Peyer's patch (tissue), 4 donors: ENCODE measurements around the gene NUP50. TPM values are rescaled to one million over a fixed set of nuclear protein-coding genes. Genes with fewer than 3 reads are reported as not detected.

Experiments used
- DNase-seq, 3 donors: peaks; one replicate each; pipeline ENCODE4 v3.0.0-alpha.2; 2017 to 2019
- H3K27ac ChIP-seq, 4 donors: fragments of 200-600 bp; sonication (generic); one replicate each; pipeline ENCODE4 v1.5.1; 2016 to 2019
- H3K27me3 ChIP-seq, 2 donors: fragments of 200-600 bp; sonication (generic); one replicate each; pipeline ENCODE4 v1.5.1; 2019
- H3K36me3 ChIP-seq, 3 donors: fragments of 200-600 bp; sonication (generic); one replicate each; pipeline ENCODE4 v1.5.1; 2016 to 2019
- H3K4me1 ChIP-seq, 4 donors: fragments of 200-600 bp; sonication (generic); one replicate each; pipeline ENCODE4 v1.5.1; 2016 to 2019
- H3K4me3 ChIP-seq, 4 donors: fragments of 200-600 bp; sonication (generic); 1 replicate in 3 of 4; 2 replicates in 1 of 4; pipeline ENCODE4 v1.5.1; 2016 to 2019; ENCODE audit warnings: mild to moderate bottlenecking in 1 of 4
- H3K9me3 ChIP-seq, 4 donors: fragments of 200-600 bp; sonication (generic); one replicate each; pipeline ENCODE4 v1.5.1; 2016 to 2019; ENCODE audit warnings: mild to moderate bottlenecking in 1 of 4
- CTCF ChIP-seq, 6 experiments: fragments of 450-650 bp in 4 of 6; fragments of 200-600 bp in 2 of 6; sonication (generic) in 1 of 6; IDR thresholded peaks; one replicate each; pipeline ENCODE4 v1.5.1; 2017 to 2019; ENCODE audit warnings: antibody characterized with exemption in 6 of 6, mild to moderate bottlenecking in 3 of 6, moderate library complexity in 1 of 6
- POLR2A ChIP-seq, 2 donors: fragments of 450-650 bp; IDR thresholded peaks; one replicate each; pipeline ENCODE4 v1.5.1; 2017; ENCODE audit warnings: antibody characterized with exemption in 2 of 2, mild to moderate bottlenecking in 2 of 2, moderate library complexity in 2 of 2
- total RNA-seq, 4 donors: library from RNA; depleted of rRNA; stranded (reverse); fragments of >200 nt; gene quantifications; one replicate each; pipeline ENCODE4 v1.1.0, GENCODE V29; 2016

Gene NUP50
- 10 to 100 TPM; 67.8 to 96.8 (median 75.8) TPM for total RNA-seq

GRCh38 chr22:45163451-45164269 is at the start of gene NUP50:
NUP50 (plus strand) TSS chr22:45163925; CDS start chr22:45168178, 4,253 bp downstream.
- TF ChIP-seq CTCF (IDR thresholded peaks at IDR 0.05): peak in 3 of 6 experiments; percentile 8 to 29 (median 23)
- peak in 1 of 2 donors; percentile 60 for TF ChIP-seq POLR2A (IDR thresholded peaks at IDR 0.05)
- Histone ChIP-seq H3K36me3 (peaks cover 0 to 19% (median 0%) of the 10 kb centered on the region in 3 donors), H3K27ac (peak within 1 kb of the TSS; percentile 84 to 91 (median 88)), H3K27me3 (no peaks in the 10 kb centered on the region), H3K9me3 (no peaks in the 10 kb centered on the region), H3K4me3 (peak within 1 kb of the TSS; percentile 94 to 100 (median 96)), H3K4me1 (peaks cover 0 to 44% (median 11%) of the 10 kb centered on the region in 4 donors)
- DNase-seq: peak; percentile 90 to 98 (median 97)

- DNase-seq: no peak
- Histone ChIP-seq H3K36me3 (no peaks in the 10 kb centered on the region), H3K4me1 (no peaks in the 10 kb centered on the region), H3K27me3 (no peaks in the 10 kb centered on the region), H3K4me3 (no peak overlapping the region), H3K9me3 (no peaks in the 10 kb centered on the region), H3K27ac (no peak overlapping the region)
- TF ChIP-seq CTCF (IDR thresholded peaks at IDR 0.05) (no peak), POLR2A (IDR thresholded peaks at IDR 0.05) (no peak)
These were observed 43.3 kb upstream of the NUP50 start for GRCh38 chr22:45120440-45120839.

GRCh38 chr22:45120931-45121330 is 42.8 kb upstream of the NUP50 start:
- DNase-seq: no peak
- no peak for TF ChIP-seq CTCF (IDR thresholded peaks at IDR 0.05)
- TF ChIP-seq POLR2A (IDR thresholded peaks at IDR 0.05): no peak
- no peaks in the 10 kb centered on the region for H3K4me1 ChIP-seq
- no peak overlapping the region for H3K4me3 ChIP-seq
- H3K36me3 ChIP-seq: no peaks in the 10 kb centered on the region
- H3K9me3 ChIP-seq: no peaks in the 10 kb centered on the region
- no peaks in the 10 kb centered on the region for H3K27me3 ChIP-seq
- H3K27ac ChIP-seq: no peak overlapping the region

- H3K9me3 ChIP-seq: no peaks in the 10 kb centered on the region
- H3K36me3 ChIP-seq: no peaks in the 10 kb centered on the region
- H3K27ac ChIP-seq: no peak overlapping the region
- no peak for DNase-seq
- no peak overlapping the region for H3K4me3 ChIP-seq
- H3K27me3 ChIP-seq: no peaks in the 10 kb centered on the region
- no peaks in the 10 kb centered on the region for H3K4me1 ChIP-seq
- TF ChIP-seq CTCF (IDR thresholded peaks at IDR 0.05): no peak
These were observed 39.4 kb upstream of the NUP50 start for GRCh38 chr22:45124176-45124847.

- H3K4me3 ChIP-seq: no peak overlapping the region
- no peak overlapping the region for H3K27ac ChIP-seq
- DNase-seq: no peak
- H3K36me3 ChIP-seq: no peaks in the 10 kb centered on the region
- H3K9me3 ChIP-seq: no peaks in the 10 kb centered on the region
- peaks cover 0 to 5% (median 0%) of the 10 kb centered on the region in 4 donors for H3K4me1 ChIP-seq
- TF ChIP-seq CTCF (IDR thresholded peaks at IDR 0.05) (no peak), POLR2A (IDR thresholded peaks at IDR 0.05) (no peak)
- no peaks in the 10 kb centered on the region for H3K27me3 ChIP-seq
These were observed 38.5 kb upstream of the NUP50 start for GRCh38 chr22:45125188-45125587.
